Testis (tissue), 3 donors: ENCODE results near the gene ALPK1. TPM values are rescaled to one million over a fixed set of nuclear protein-coding genes. Genes with fewer than 3 reads are reported as not detected.

Experiments used
- DNase-seq: peaks from one replicate; pipeline ENCODE4 v3.0.0-alpha.2; 2019
- H3K27ac ChIP-seq, 2 donors: fragments of 200-600 bp; sonication (generic); one replicate each; pipeline ENCODE4 v1.5.1; 2019
- H3K27me3 ChIP-seq: fragments of 200-600 bp; sonication (generic); one replicate; pipeline ENCODE4 v1.5.1; 2019
- H3K36me3 ChIP-seq: fragments of 200-600 bp; sonication (generic); one replicate; pipeline ENCODE4 v1.5.1; 2017; ENCODE audit warnings: low read depth; ENCODE audit errors: missing control alignments
- H3K4me1 ChIP-seq: fragments of 200-600 bp; sonication (generic); one replicate; pipeline ENCODE4 v1.5.1; 2019
- H3K4me3 ChIP-seq, 2 donors: fragments of 200-600 bp; sonication (generic); one replicate each; pipeline ENCODE4 v1.5.1; 2017 to 2019
- H3K9me3 ChIP-seq: fragments of 200-600 bp; sonication (generic); one replicate; pipeline ENCODE4 v1.5.1; 2017
- CTCF ChIP-seq, 3 experiments: fragments of 450-650 bp in 2 of 3; fragments of 200-600 bp in 1 of 3; sonication (generic) in 1 of 3; IDR thresholded peaks; one replicate each; pipeline ENCODE4 v1.5.1; 2016 to 2019; ENCODE audit warnings: antibody characterized with exemption in 3 of 3, mild to moderate bottlenecking in 2 of 3, moderate library complexity in 1 of 3
- POLR2A ChIP-seq: fragments of 450-650 bp; IDR thresholded peaks from one replicate; pipeline ENCODE4 v1.6.1; 2017; ENCODE audit warnings: antibody characterized with exemption, mild to moderate bottlenecking, moderate library complexity
- WGBS, 2 donors: methylation state at CpG; one replicate each; pipeline ENCODE4 v1.1.5; 2018; 5-methylcytosine and 5-hydroxymethylcytosine counted together
- intact Hi-C: fragments of 100-400 bp; cut with DNase I; formaldehyde crosslinking; loops from one replicate; pipeline ENCODE4 v1.15.1; 2023; ENCODE audit warnings: low total_unique reads
- polyA plus RNA-seq: library from polyadenylated mRNA; stranded (reverse); fragments of 350-450 nt; fragmentation: Illumina TruSeq; extraction: RNeasy Lipid Tissue Mini Kit (QIAGEN cat#74804); gene quantifications from one replicate; pipeline ENCODE4 v1.2.3, GENCODE V29; 2014; ENCODE audit warnings: low read depth, low replicate concordance; ENCODE audit not compliant: insufficient read depth
- total RNA-seq, 2 donors: library from RNA; depleted of rRNA; stranded (reverse); fragments of >200 nt; gene quantifications; one replicate each; pipeline ENCODE4 v1.2.3, GENCODE V29; 2016

The ALPK1 gene
- total and polyA plus RNA-seq, 3 donors from 2014 or later, result 5.2 to 12.5 (median 9.7) TPM

- Histone ChIP-seq H3K9me3 (no peaks in the 10 kb centered on the region), H3K36me3 (no peaks in the 10 kb centered on the region), H3K27ac (peak overlapping the region in 1 of 2 donors; percentile 34), H3K27me3 (no peaks in the 10 kb centered on the region), H3K4me1 (no peaks in the 10 kb centered on the region), H3K4me3 (peak overlapping the region in 1 of 2 donors; percentile 68)
- TF ChIP-seq POLR2A (no peak), CTCF (IDR thresholded peaks at IDR 0.05) (no peak)
- DNase-seq, result no peak
- WGBS, 2 donors, result 12 to 28% methylated on average over 6 of the region's 6 CpGs
- intact Hi-C loops, result no loop called here
Measured at GRCh38 chr4:112284166-112284565, 13.0 kb upstream of the ALPK1 start.

GRCh38 chr4:112284662-112285411, 12.3 kb upstream of the ALPK1 start:
- peak; percentile 30 for DNase-seq

GRCh38 chr4:112287258-112287989, 9.7 kb upstream of the ALPK1 start:
- no peak overlapping the region for H3K27ac ChIP-seq
- no peak for TF ChIP-seq CTCF (IDR thresholded peaks at IDR 0.05)
- no peak for TF ChIP-seq POLR2A
- no peaks in the 10 kb centered on the region for H3K9me3 ChIP-seq
- intact Hi-C loops, result no loop called here
- DNase-seq, result no peak
- WGBS, 2 donors, result 80 to 92% methylated on average over 8 of the region's 8 CpGs
- H3K27me3 ChIP-seq, result no peaks in the 10 kb centered on the region
- H3K4me3 ChIP-seq, result no peak overlapping the region
- H3K36me3 ChIP-seq, result no peaks in the 10 kb centered on the region
- H3K4me1 ChIP-seq, result no peaks in the 10 kb centered on the region

More at GRCh38 chr4:112284662-112285411, 12.3 kb upstream of the ALPK1 start:
- peak overlapping the region; percentile 65 to 68 for H3K4me3 ChIP-seq
- intact Hi-C loops, result no loop called here
- peak overlapping the region in 1 of 2 donors; percentile 73 for H3K27ac ChIP-seq
- WGBS, 2 donors, result 1% methylated on average over 15 of the region's 15 CpGs
- H3K27me3 ChIP-seq, result no peaks in the 10 kb centered on the region
- TF ChIP-seq CTCF (IDR thresholded peaks at IDR 0.05) (no peak), POLR2A (no peak)
- H3K9me3 ChIP-seq, result no peaks in the 10 kb centered on the region
- H3K36me3 ChIP-seq, result no peaks in the 10 kb centered on the region
- no peaks in the 10 kb centered on the region for H3K4me1 ChIP-seq

- Histone ChIP-seq H3K27me3 (no peaks in the 10 kb centered on the region), H3K36me3 (no peaks in the 10 kb centered on the region), H3K4me1 (no peaks in the 10 kb centered on the region), H3K9me3 (no peaks in the 10 kb centered on the region), H3K4me3 (no peak overlapping the region), H3K27ac (no peak overlapping the region)
- 80 to 88% methylated on average over 3 of the region's 3 CpGs for WGBS, 2 donors
- intact Hi-C loops, result no loop called here
- no peak for DNase-seq
- TF ChIP-seq CTCF (IDR thresholded peaks at IDR 0.05) (no peak), POLR2A (no peak)
Measured at GRCh38 chr4:112288455-112288854, 8.7 kb upstream of the ALPK1 start.
